ENCODE data around the gene CAMK1D.

- no peak for TF ChIP-seq CTCF (IDR thresholded peaks at IDR 0.05; ENCODE audit: borderline replicate concordance, extremely low read depth, low read length, poor library complexity, severe bottlenecking)
- no peak for TF ChIP-seq EZH2 (IDR thresholded peaks at IDR 0.05; ENCODE audit: borderline replicate concordance, low read depth, low read length, severe bottlenecking)
These were observed 492.5 kb downstream of the CAMK1D start for GRCh38 chr10:12841826-12842225.

Measured in DND-41 (cell line).